Keratinocyte (primary cell): Measurements from ENCODE around the gene CKAP2L. TPM values are rescaled to one million over a fixed set of nuclear protein-coding genes. Genes with fewer than 3 reads are reported as not detected.

Experiments
- DNase-seq: peaks from one replicate; pipeline ENCODE4 v3.0.0-alpha.2; 2011; ENCODE audit warnings: low read depth, missing footprints, low spot score
- FAIRE-seq: peaks from 2 replicates; lab custom pipeline; 2011; peaks lifted over from hg19 to GRCh38; lab: Jason Lieb, UNC
- H2AFZ ChIP-seq: 2 replicates; pipeline ENCODE4 v1.6.0; 2012; ENCODE audit warnings: low read length, control low read depth, inconsistent platforms; ENCODE audit not compliant: control insufficient read depth
- H3K27ac ChIP-seq: 2 replicates; pipeline ENCODE4 v1.5.1; 2011; ENCODE audit warnings: low read length; ENCODE audit not compliant: control insufficient read depth, insufficient read depth
- H3K27me3 ChIP-seq: 3 replicates; pipeline ENCODE4 v1.6.0; 2011; ENCODE audit warnings: low read length; ENCODE audit not compliant: control insufficient read depth, insufficient read depth; ENCODE audit errors: extremely low read depth
- H3K36me3 ChIP-seq, 2 experiments: 2 replicates in 1 of 2; 3 replicates in 1 of 2; pipeline ENCODE4 v1.5.1; 2011; ENCODE audit warnings: low read length in 2 of 2, mild to moderate bottlenecking in 1 of 2; ENCODE audit not compliant: control insufficient read depth in 2 of 2, insufficient read depth in 2 of 2; ENCODE audit errors: extremely low read depth in 1 of 2
- H3K4me1 ChIP-seq: 3 replicates; pipeline ENCODE4 v1.5.1; 2011; ENCODE audit warnings: low read length; ENCODE audit not compliant: control insufficient read depth, insufficient read depth; ENCODE audit errors: extremely low read depth
- H3K4me2 ChIP-seq: 3 replicates; pipeline ENCODE4 v1.6.0; 2011; ENCODE audit warnings: low read depth, low read length; ENCODE audit not compliant: control insufficient read depth, insufficient read depth; ENCODE audit errors: extremely low read depth
- H3K4me3 ChIP-seq, 3 experiments: fragments of 200-600 bp in 1 of 3; sonication (generic) in 1 of 3; 2 replicates in 2 of 3; 3 replicates in 1 of 3; pipeline ENCODE4 v1.5.1; 2011 to 2016; ENCODE audit warnings: low read length in 3 of 3, mild to moderate bottlenecking in 3 of 3, control low read depth in 2 of 3, inconsistent platforms in 1 of 3, low read depth in 1 of 3, mixed read lengths in 1 of 3, mixed run types in 1 of 3, moderate library complexity in 1 of 3; ENCODE audit not compliant: control insufficient read depth in 2 of 3, insufficient read depth in 2 of 3; ENCODE audit errors: extremely low read depth in 1 of 3
- H3K79me2 ChIP-seq: 2 replicates; pipeline ENCODE4 v1.6.0; 2012; ENCODE audit warnings: low read length; ENCODE audit not compliant: control insufficient read depth, insufficient read depth
- H3K9ac ChIP-seq: 3 replicates; pipeline ENCODE4 v1.6.0; 2011; ENCODE audit warnings: low read length; ENCODE audit not compliant: control insufficient read depth, insufficient read depth; ENCODE audit errors: extremely low read depth
- H3K9me1 ChIP-seq: 3 replicates; pipeline ENCODE4 v1.6.0; 2011; ENCODE audit warnings: low read length; ENCODE audit not compliant: control insufficient read depth, insufficient read depth; ENCODE audit errors: extremely low read depth
- H3K9me3 ChIP-seq: 2 replicates; pipeline ENCODE4 v1.5.1; 2012; ENCODE audit warnings: low read depth, low read length; ENCODE audit not compliant: control insufficient read depth
- H4K20me1 ChIP-seq: 3 replicates; pipeline ENCODE4 v1.6.0; 2011; ENCODE audit warnings: low read length; ENCODE audit not compliant: control insufficient read depth, insufficient read depth; ENCODE audit errors: extremely low read depth
- EZH2 ChIP-seq: IDR thresholded peaks from one replicate; pipeline ENCODE4 v1.6.1; 2012; ENCODE audit warnings: inconsistent platforms, mild to moderate bottlenecking, low read length, moderate library complexity
- dilution Hi-C: fragments of 300-500 bp; cut with MboI; formaldehyde crosslinking; loops from one replicate; pipeline ENCODE4 v1.7.0; 2020; ENCODE audit warnings: low sequenced_read_pairs; ENCODE audit not compliant: extremely low pct_ligation_motif_present
- polyA plus RNA-seq, 5 experiments: library from polyadenylated mRNA; depleted of rRNA in 3 of 5; stranded (reverse) in 3 of 5; stranded (forward) in 1 of 5; unstranded in 1 of 5; fragments of >200 nt; gene quantifications; 1 replicate in 1 of 5; 2 replicates in 3 of 5; 3 replicates in 1 of 5; pipeline versions ENCODE4 v1.2.1 to v1.2.3, GENCODE V29; 2011 to 2012; ENCODE audit warnings: missing spikeins in 2 of 5, low read depth in 1 of 5, low replicate concordance in 1 of 5
- TF ChIP-seq, protein P1 (sequence below), 3 experiments: IDR thresholded peaks in 1 of 3; conservative IDR thresholded peaks in 1 of 3; optimal IDR thresholded peaks in 1 of 3; 2 replicates in 2 of 3; 3 replicates in 1 of 3; pipeline versions ENCODE3 to v1.5.1; 2011; ENCODE audit warnings: low read length in 3 of 3, mild to moderate bottlenecking in 3 of 3, moderate library complexity in 2 of 3, control low read depth in 1 of 3, inconsistent platforms in 1 of 3; ENCODE audit not compliant: insufficient read depth in 2 of 3; ENCODE audit errors: extremely low read depth in 1 of 3

The CKAP2L gene
- polyA plus RNA-seq, 1 donor (not counting 4 experiments of a cell fraction or from before 2014, with no cell fraction given), result 10.9 TPM

GRCh38 chr2:112687522-112687921, 76.9 kb downstream of the CKAP2L start:
- Histone ChIP-seq H3K27me3 (no peaks in the 10 kb centered on the region), H3K79me2 (no peaks in the 10 kb centered on the region), H3K36me3 (no peaks in the 10 kb centered on the region), H3K4me3 (no peak overlapping the region), H3K4me2 (no peak overlapping the region), H3K4me1 (peaks cover 21% of the 10 kb centered on the region), H4K20me1 (no peaks in the 10 kb centered on the region), H3K9me3 (no peaks in the 10 kb centered on the region), H3K9me1 (no peaks in the 10 kb centered on the region), H3K27ac (no peak overlapping the region), H3K9ac (no peak overlapping the region), H2AFZ (no peak overlapping the region)
- DNase-seq, result no peak
- TF ChIP-seq, protein P1, sequence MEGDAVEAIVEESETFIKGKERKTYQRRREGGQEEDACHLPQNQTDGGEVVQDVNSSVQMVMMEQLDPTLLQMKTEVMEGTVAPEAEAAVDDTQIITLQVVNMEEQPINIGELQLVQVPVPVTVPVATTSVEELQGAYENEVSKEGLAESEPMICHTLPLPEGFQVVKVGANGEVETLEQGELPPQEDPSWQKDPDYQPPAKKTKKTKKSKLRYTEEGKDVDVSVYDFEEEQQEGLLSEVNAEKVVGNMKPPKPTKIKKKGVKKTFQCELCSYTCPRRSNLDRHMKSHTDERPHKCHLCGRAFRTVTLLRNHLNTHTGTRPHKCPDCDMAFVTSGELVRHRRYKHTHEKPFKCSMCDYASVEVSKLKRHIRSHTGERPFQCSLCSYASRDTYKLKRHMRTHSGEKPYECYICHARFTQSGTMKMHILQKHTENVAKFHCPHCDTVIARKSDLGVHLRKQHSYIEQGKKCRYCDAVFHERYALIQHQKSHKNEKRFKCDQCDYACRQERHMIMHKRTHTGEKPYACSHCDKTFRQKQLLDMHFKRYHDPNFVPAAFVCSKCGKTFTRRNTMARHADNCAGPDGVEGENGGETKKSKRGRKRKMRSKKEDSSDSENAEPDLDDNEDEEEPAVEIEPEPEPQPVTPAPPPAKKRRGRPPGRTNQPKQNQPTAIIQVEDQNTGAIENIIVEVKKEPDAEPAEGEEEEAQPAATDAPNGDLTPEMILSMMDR (optimal IDR thresholded peaks at IDR 0.05 in 1 of 3, IDR thresholded peaks at IDR 0.05 in 1 of 3, conservative IDR thresholded peaks at IDR 0.05 in 1 of 3; ENCODE audit: extremely low read depth in 1 of 3, insufficient read depth in 2 of 3, low read length in 3 of 3), result no peak
- no peak for TF ChIP-seq EZH2
- dilution Hi-C loops, result no loop called here
- FAIRE-seq, result no peak

Other genes starting within 250 kb of the CKAP2L start
- gene POLR1B, start 222.1 kb downstream of the CKAP2L start, polyA plus RNA-seq, result 23.5 to 31.9 TPM (median 27.1 TPM) in 3 replicates
- gene CHCHD5, start 180.0 kb downstream of the CKAP2L start, polyA plus RNA-seq, result 17.6 to 30.1 TPM (median 17.9 TPM) in 3 replicates
- 148 to 415 TPM (median 265 TPM) in 3 replicates for gene SLC20A1, start 118.7 kb downstream of the CKAP2L start, polyA plus RNA-seq
- 0.03 to 1.00 TPM (median 0.07 TPM) in 3 replicates for gene NT5DC4, start 43.6 kb downstream of the CKAP2L start, polyA plus RNA-seq
- gene IL1A, start 19.9 kb upstream of the CKAP2L start, polyA plus RNA-seq, result 146 to 269 TPM (median 240 TPM) in 3 replicates
- 221 to 291 TPM (median 232 TPM) in 3 replicates for gene IL1B, start 72.2 kb upstream of the CKAP2L start, polyA plus RNA-seq
- gene IL37, start 146.6 kb upstream of the CKAP2L start, polyA plus RNA-seq, result 0.33 to 0.73 TPM (median 0.63 TPM) in 3 replicates
- gene IL36G, start 213.4 kb upstream of the CKAP2L start, polyA plus RNA-seq, result 8.0 to 62.8 TPM (median 20.2 TPM) in 3 replicates
- not detected in 3 replicates for gene IL36A, start 240.8 kb upstream of the CKAP2L start, polyA plus RNA-seq